ENCODE results near the gene BCLAF3. TPM values are rescaled to one million over a fixed set of nuclear protein-coding genes. Genes with fewer than 3 reads are reported as not detected.

BCLAF3 gene
- polyA plus RNA-seq, 3 donors: 0.87 to 4.0 (median 1.1) TPM

- Histone ChIP-seq H4K20me1 (ENCODE audit: insufficient read depth, low read length) (no peaks in the 10 kb centered on the region), H2AFZ (ENCODE audit: insufficient read depth, low read depth, low read length, poor library complexity, severe bottlenecking) (no peak overlapping the region), H3K27ac (ENCODE audit: low read depth in 1 of 2, low read length in 2 of 2) (no peak overlapping the region), H3K4me2 (replicated peaks; ENCODE audit: extremely low read depth, low read length, poor library complexity, severe bottlenecking) (no peak overlapping the region), H3K36me3 (replicated peaks in 1 of 2; ENCODE audit: control insufficient read depth in 1 of 2, insufficient read depth in 2 of 2, low read length in 2 of 2) (peaks cover 15 to 39% of the 10 kb centered on the region in 2 donors), H3K79me2 (ENCODE audit: insufficient read depth, low read length) (no peaks in the 10 kb centered on the region), H3K4me3 (replicated peaks in 1 of 3; ENCODE audit: low read depth in 2 of 3, low read length in 3 of 3) (no peak overlapping the region), H3K9me3 (replicated peaks in 1 of 2; ENCODE audit: control insufficient read depth in 1 of 2, insufficient read depth in 1 of 2, low read length in 2 of 2) (no peaks in the 10 kb centered on the region), H3K27me3 (ENCODE audit: control insufficient read depth in 2 of 2, insufficient read depth in 2 of 2, low read length in 2 of 2) (peaks cover 0 to 2% of the 10 kb centered on the region in 2 donors), H3K4me1 (ENCODE audit: control insufficient read depth in 1 of 2, insufficient read depth in 2 of 2, low read length in 2 of 2) (no peaks in the 10 kb centered on the region), H3K9ac (ENCODE audit: insufficient read depth, low read length, poor library complexity, severe bottlenecking) (no peak overlapping the region)
- Mint-ChIP-seq H3K4me1 (peaks cover 3% of the 10 kb centered on the region), H3K27ac (no peak overlapping the region), H3K4me3 (no peak overlapping the region), H3K9me3 (peaks cover 1 to 8% (median 5%) of the 10 kb centered on the region in 7 donors), H3K27me3 (ENCODE audit: low read depth in 3 of 3) (peaks cover 0 to 3% (median 0%) of the 10 kb centered on the region in 3 donors), H3K36me3 (peaks cover 22 to 39% of the 10 kb centered on the region in 2 donors)
- WGBS (ENCODE audit: insufficient coverage): no CpG with 5 or more reads among the region's 2 CpGs
- no peak for DNase-seq
- no peak for TF ChIP-seq CTCF (IDR thresholded peaks at IDR 0.05)
- intact Hi-C loops (cut with micrococcal nuclease): no loop called here
Measured at GRCh38 chrX:19949340-19949739, 41.5 kb downstream of the BCLAF3 start.

- Histone ChIP-seq H3K79me2 (ENCODE audit: insufficient read depth, low read length) (no peaks in the 10 kb centered on the region), H3K4me2 (replicated peaks; ENCODE audit: extremely low read depth, low read length, poor library complexity, severe bottlenecking) (no peak overlapping the region), H4K20me1 (ENCODE audit: insufficient read depth, low read length) (no peaks in the 10 kb centered on the region), H3K9me3 (replicated peaks in 1 of 2; ENCODE audit: control insufficient read depth in 1 of 2, insufficient read depth in 1 of 2, low read length in 2 of 2) (no peaks in the 10 kb centered on the region), H3K4me1 (ENCODE audit: control insufficient read depth in 1 of 2, insufficient read depth in 2 of 2, low read length in 2 of 2) (no peaks in the 10 kb centered on the region), H2AFZ (ENCODE audit: insufficient read depth, low read depth, low read length, poor library complexity, severe bottlenecking) (no peak overlapping the region), H3K9ac (ENCODE audit: insufficient read depth, low read length, poor library complexity, severe bottlenecking) (no peak overlapping the region), H3K27ac (ENCODE audit: low read depth in 1 of 2, low read length in 2 of 2) (no peak overlapping the region), H3K36me3 (replicated peaks in 1 of 2; ENCODE audit: control insufficient read depth in 1 of 2, insufficient read depth in 2 of 2, low read length in 2 of 2) (peaks cover 8 to 24% of the 10 kb centered on the region in 2 donors), H3K4me3 (replicated peaks in 1 of 3; ENCODE audit: low read depth in 2 of 3, low read length in 3 of 3) (no peak overlapping the region), H3K27me3 (ENCODE audit: control insufficient read depth in 2 of 2, insufficient read depth in 2 of 2, low read length in 2 of 2) (no peaks in the 10 kb centered on the region)
- no peak overlapping the region for H3K4me3 Mint-ChIP-seq
- H3K27ac Mint-ChIP-seq: no peak overlapping the region
- H3K27me3 Mint-ChIP-seq (ENCODE audit: low read depth in 3 of 3): peaks cover 0 to 3% (median 0%) of the 10 kb centered on the region in 3 donors
- no peak for TF ChIP-seq CTCF (IDR thresholded peaks at IDR 0.05)
- WGBS (ENCODE audit: insufficient coverage): no CpG with 5 or more reads among the region's 1 CpG
- H3K9me3 Mint-ChIP-seq: peaks cover 1 to 8% (median 5%) of the 10 kb centered on the region in 7 donors
- H3K36me3 Mint-ChIP-seq: peaks cover 22 to 30% of the 10 kb centered on the region in 2 donors
- DNase-seq: no peak
- intact Hi-C loops (cut with micrococcal nuclease): no loop called here
- H3K4me1 Mint-ChIP-seq: peaks cover 3% of the 10 kb centered on the region
Measured at GRCh38 chrX:19947612-19948011, 43.2 kb downstream of the BCLAF3 start.

Small RNA genes within 50 kb of the gene (small RNA-seq; reads per million reads assigned to genes)
- not detected for gene MIR23C (ENCODE audit: insufficient read length, low read depth)
- not detected for gene RF00019 (ENCODE audit: insufficient read length, low read depth)

Other genes with a start within 250 kb of the BCLAF3 start
- 10 to 100 TPM; 59.3 to 87.7 (median 63.6) TPM for gene SH3KBP1, start 103.5 kb downstream of the BCLAF3 start, polyA plus RNA-seq
- under 1 TPM in 1 of 3 donors, not detected in 2; 0.45 TPM for gene MAP7D2, start 125.8 kb upstream of the BCLAF3 start, polyA plus RNA-seq
- 10 to 100 TPM; 18.4 to 62.7 (median 58.5) TPM for gene EIF1AX, start 150.8 kb upstream of the BCLAF3 start, polyA plus RNA-seq

Measured in CD14-positive monocyte (primary cell).